HCT116 (cell line): ENCODE data around the gene MED28. TPM values are rescaled to one million over a fixed set of nuclear protein-coding genes. Genes with fewer than 3 reads are reported as not detected.

Experiments
- ATAC-seq: fragments of 200-7000 bp; cut with Tn5 transposase; 2 replicates; pipeline ENCODE4 v1.9.1; 2020; ENCODE audit warnings: mild to moderate bottlenecking, moderate library complexity
- BruUV-seq: library from RNA; stranded (reverse); fragments of 400-500 nt; replicated peaks from 2 replicates; lab custom pipeline; 2021; lab: Mats Ljungman, UMichigan
- CTCF ChIA-PET: fragments of 300-600 bp; sonication (Branson Sonifier 250); formaldehyde crosslinking; loops from one replicate; lab custom pipeline; 2021; ENCODE audit warnings: antibody characterized with exemption; lab: Charles Lee
- POLR2A ChIA-PET: fragments of 300-600, 350-600 bp; sonication (Branson Sonifier 250); formaldehyde crosslinking; loops from one replicate; lab custom pipeline; 2021; ENCODE audit warnings: antibody characterized with exemption; lab: Charles Lee
- RAD21 ChIA-PET, 2 experiments: fragments of 300-600 bp; sonication (Branson Sonifier 250); formaldehyde crosslinking; loops; one replicate each; lab custom pipeline; 2023; ENCODE audit warnings: low total read pairs in 2 of 2; ENCODE audit not compliant: uncharacterized antibody in 2 of 2, unreplicated experiment in 2 of 2, low non-redundant PET in 1 of 2; lab: Charles Lee
- DNase-seq: peaks from one replicate; pipeline ENCODE4 v3.0.0-alpha.2; 2010; ENCODE audit warnings: low read depth, low spot score
- H2AFZ ChIP-seq: fragments of 200-600 bp; shearing (Covaris generic), sonication (generic); 2 replicates; pipeline ENCODE4 v1.6.1; 2017; ENCODE audit warnings: low read depth, mixed run types, mixed read lengths, antibody characterized with exemption, low read length; ENCODE audit not compliant: poor library complexity, severe bottlenecking
- H3K27ac ChIP-seq: 2 replicates; pipeline ENCODE4 v1.5.1; 2012; ENCODE audit warnings: low read depth, low read length
- H3K27me3 ChIP-seq: fragments of 200-600 bp; sonication (generic); 2 replicates; pipeline ENCODE4 v1.6.1; 2016; ENCODE audit warnings: mixed run types, low read length, mixed read lengths; ENCODE audit not compliant: insufficient read depth
- H3K36me3 ChIP-seq, 2 experiments: fragments of 200-500 bp in 1 of 2; fragments of 200-600 bp in 1 of 2; sonication (Bioruptor generic) in 1 of 2; sonication (generic) in 1 of 2; 2 replicates each; pipeline versions ENCODE4 v1.5.1 to v1.6.1; 2014 to 2016; ENCODE audit warnings: low read length in 2 of 2, inconsistent platforms in 1 of 2, mixed read lengths in 1 of 2, mixed run types in 1 of 2; ENCODE audit not compliant: insufficient read depth in 2 of 2, control insufficient read depth in 1 of 2
- H3K4me1 ChIP-seq, 2 experiments: fragments of 200-600 bp in 1 of 2; sonication (generic) in 1 of 2; 2 replicates each; pipeline versions ENCODE4 v1.5.1 to v1.6.1; 2012 to 2017; ENCODE audit warnings: low read length in 2 of 2, inconsistent platforms in 1 of 2, mild to moderate bottlenecking in 1 of 2, mixed read lengths in 1 of 2, mixed run types in 1 of 2, moderate library complexity in 1 of 2; ENCODE audit not compliant: insufficient read depth in 2 of 2, control insufficient read depth in 1 of 2
- H3K4me2 ChIP-seq: fragments of 200-600 bp; sonication (generic); 2 replicates; pipeline ENCODE4 v1.6.1; 2017; ENCODE audit warnings: mixed run types, low read length, mixed read lengths
- H3K4me3 ChIP-seq, 2 experiments: fragments of 200-600 bp in 1 of 2; sonication (generic) in 1 of 2; replicated peaks in 1 of 2; 2 replicates each; pipeline ENCODE4 v1.5.1; 2011 to 2016; ENCODE audit warnings: low read length in 2 of 2, control low read depth in 1 of 2, low read depth in 1 of 2, mild to moderate bottlenecking in 1 of 2, mixed read lengths in 1 of 2, mixed run types in 1 of 2
- H3K79me2 ChIP-seq: fragments of 200-600 bp; sonication (generic); 2 replicates; pipeline ENCODE4 v1.6.1; 2017; ENCODE audit warnings: mild to moderate bottlenecking, mixed run types, low read length, moderate library complexity, mixed read lengths; ENCODE audit not compliant: insufficient read depth
- H3K9ac ChIP-seq: fragments of 200-600 bp; sonication (generic); 2 replicates; pipeline ENCODE4 v1.6.1; 2016; ENCODE audit warnings: low read length, mixed read lengths
- H3K9me2 ChIP-seq: fragments of 200-600 bp; sonication (generic), shearing (Covaris generic); 2 replicates; pipeline ENCODE4 v1.6.1; 2017; ENCODE audit warnings: mixed run types, mild to moderate bottlenecking, moderate library complexity; ENCODE audit not compliant: insufficient read depth
- H3K9me3 ChIP-seq, 2 experiments: fragments of 200-500 bp in 1 of 2; fragments of 200-600 bp in 1 of 2; sonication (Bioruptor generic) in 1 of 2; sonication (generic) in 1 of 2; 2 replicates each; pipeline ENCODE4 v1.6.1; 2014 to 2017; ENCODE audit warnings: low read length in 2 of 2, mixed read lengths in 2 of 2, inconsistent platforms in 1 of 2, low read depth in 1 of 2, mild to moderate bottlenecking in 1 of 2, mixed run types in 1 of 2, moderate library complexity in 1 of 2; ENCODE audit not compliant: control insufficient read depth in 1 of 2, insufficient read depth in 1 of 2
- H4K20me1 ChIP-seq: fragments of 200-600 bp; sonication (generic), shearing (Covaris generic); 2 replicates; pipeline ENCODE4 v1.6.1; 2017; ENCODE audit warnings: mixed run types, mild to moderate bottlenecking, moderate library complexity; ENCODE audit not compliant: insufficient read depth
- CBX3 ChIP-seq: IDR thresholded peaks from 2 replicates; pipeline ENCODE4 v1.6.1; 2012; ENCODE audit warnings: low read depth
- CEBPB ChIP-seq: IDR thresholded peaks from 2 replicates; pipeline ENCODE4 v1.6.1; 2012; ENCODE audit warnings: low read depth
- EGR1 ChIP-seq: IDR thresholded peaks from 2 replicates; pipeline ENCODE4 v1.6.1; 2012; ENCODE audit warnings: low read depth
- ELF1 ChIP-seq: IDR thresholded peaks from 2 replicates; pipeline ENCODE4 v1.6.1; 2012; ENCODE audit warnings: low read depth, borderline replicate concordance
- EZH2phosphoT487 ChIP-seq: fragments of 200-600 bp; IDR thresholded peaks from 2 replicates; pipeline ENCODE4 v1.6.1; 2018; ENCODE audit warnings: antibody characterized with exemption, borderline replicate concordance
- POLR2A ChIP-seq: IDR thresholded peaks from 2 replicates; pipeline ENCODE4 v1.7.0; 2011; ENCODE audit warnings: borderline replicate concordance; ENCODE audit not compliant: insufficient read depth, insufficient read length; ENCODE audit errors: extremely low read depth
- POLR2AphosphoS5 ChIP-seq: IDR thresholded peaks from 2 replicates; pipeline ENCODE4 v1.6.1; 2011; ENCODE audit warnings: mild to moderate bottlenecking, low read depth, low read length, moderate library complexity
- RAD21 ChIP-seq: IDR thresholded peaks from 2 replicates; pipeline ENCODE4 v1.6.1; 2012; ENCODE audit warnings: low read depth, mild to moderate bottlenecking
- SRF ChIP-seq: IDR thresholded peaks from 2 replicates; pipeline ENCODE4 v1.6.1; 2012; ENCODE audit warnings: low read depth
- TCF7L2 ChIP-seq: IDR thresholded peaks from 2 replicates; pipeline ENCODE4 v1.7.0; 2011; ENCODE audit warnings: borderline replicate concordance, inconsistent platforms; ENCODE audit not compliant: insufficient read depth, insufficient read length; ENCODE audit errors: extremely low read depth
- ZFX ChIP-seq: fragments of 450-650 bp; IDR thresholded peaks from 2 replicates; pipeline ENCODE4 v1.6.1; 2017
- ZNF274 ChIP-seq: fragments of 200-500 bp; sonication (Bioruptor generic); IDR thresholded peaks from 2 replicates; pipeline ENCODE4 v1.6.1; 2014; ENCODE audit warnings: mild to moderate bottlenecking, low read depth, low read length, inconsistent platforms
- intact Hi-C: fragments of 100-400 bp; cut with micrococcal nuclease; formaldehyde crosslinking; loops from 2 replicates; pipeline ENCODE4 v1.10.0; 2022
- total RNA-seq: library from RNA; stranded (reverse); gene quantifications from one replicate; pipeline ENCODE4 v1.2.1, GENCODE V29; 2021; ENCODE audit not compliant: unreplicated experiment
- TF ChIP-seq, protein P1 (sequence below): IDR thresholded peaks from 2 replicates; pipeline ENCODE4 v1.6.1; 2012

MED28 gene
- total RNA-seq, 1 experiment from 2014 or later = 48.8 TPM

DNA sequence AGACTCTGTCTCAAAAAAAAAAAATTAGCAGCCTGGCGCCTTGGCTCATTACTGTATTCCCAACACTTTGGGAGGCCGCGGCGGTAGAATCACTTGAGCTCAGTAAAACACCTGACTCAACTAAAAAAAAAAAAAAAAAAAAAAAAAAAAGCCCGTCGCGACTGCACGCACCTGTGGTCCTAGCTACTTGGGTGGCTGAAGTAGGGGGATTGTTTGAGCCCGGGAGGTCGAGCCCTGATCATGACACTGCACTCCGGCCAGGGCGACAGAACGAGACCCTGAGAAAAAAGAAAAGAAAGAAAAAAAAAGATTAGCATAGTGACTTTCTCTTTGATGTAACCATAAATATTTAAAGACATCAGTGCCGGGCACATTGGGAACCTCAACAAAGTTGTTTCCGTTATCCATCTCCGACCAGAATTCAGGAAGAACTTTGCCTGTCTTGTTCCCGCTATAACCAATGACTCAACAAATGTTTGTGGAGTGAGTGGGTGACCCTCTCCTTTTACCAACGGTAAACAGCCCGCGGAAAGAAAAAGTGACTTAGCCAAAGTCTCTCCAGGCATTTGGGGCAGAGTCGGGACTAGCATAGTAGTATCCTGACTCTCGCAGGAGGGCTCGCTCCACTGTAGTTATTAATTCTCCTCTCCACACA is 553 bp upstream of the MED28 start:
- CTCF ChIA-PET = no interaction called here
- H3K27ac ChIP-seq = peak overlapping the region; percentile 48; the same call in 1 of the 2 replicates
- H3K4me1 ChIP-seq = peaks cover 5 to 12% of the 10 kb centered on the region in 2 experiments; a peak in 3 of 4 replicates
- H3K4me3 ChIP-seq = peak overlapping the region; percentile 89 to 91
- H3K4me2 ChIP-seq = peak overlapping the region; percentile 89
- intact Hi-C loops = loop anchor here (2.0 kb wide), 1 partner anchor 37 kb away; the partner anchor contains the start of gene LAP3
- H3K36me3 ChIP-seq = peaks cover 6 to 9% of the 10 kb centered on the region in 2 experiments; a peak in 3 of 4 replicates
- H4K20me1 ChIP-seq = no peaks in the 10 kb centered on the region
- H3K9ac ChIP-seq = peak overlapping the region; percentile 81
- H3K27me3 ChIP-seq = no peaks in the 10 kb centered on the region
- no peaks in the 10 kb centered on the region for H3K9me2 ChIP-seq
- H3K9me3 ChIP-seq = no peaks in the 10 kb centered on the region
- POLR2A ChIA-PET = interaction anchor here (0.6 to 0.7 kb wide), 2 partner anchors 29 to 43 kb away, joined by 4 read pairs; no protein-coding TSS in a partner anchor
- peak overlapping the region; percentile 95 for H2AFZ ChIP-seq
- no peak for DNase-seq
- TSS peak; percentile 95 for BruUV-seq
- TF ChIP-seq ZNF274 (no peak), RAD21 (no peak), EZH2phosphoT487 (no peak), SRF (no peak), POLR2AphosphoS5 (no peak)
- RAD21 ChIA-PET = interaction anchor here in 1 of 2 experiments (0.6 kb wide), 1 partner anchor 71 kb away, joined by 3 read pairs; no protein-coding TSS in a partner anchor
- peak; percentile 73 for ATAC-seq
- H3K79me2 ChIP-seq = peaks cover 46% of the 10 kb centered on the region

DNA sequence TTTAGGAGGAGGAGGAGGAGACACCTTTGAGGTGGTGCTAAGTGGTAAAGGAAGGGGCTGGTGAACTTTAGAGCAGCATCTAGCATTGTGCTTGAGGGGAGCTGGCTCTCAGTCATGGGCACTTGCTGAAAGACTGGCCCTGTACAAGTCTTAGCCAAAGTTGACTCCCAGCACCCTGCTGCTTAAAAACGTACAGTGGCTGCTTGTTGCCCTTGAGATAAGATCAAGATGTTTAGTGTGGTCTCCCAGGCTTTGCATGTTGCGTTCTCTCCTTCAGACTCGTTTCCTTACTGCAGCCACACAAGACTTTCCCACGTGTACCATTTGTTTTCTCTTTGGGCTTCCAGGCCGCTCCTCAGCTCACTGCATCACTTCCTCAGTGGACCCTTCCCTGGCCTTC is 1.8 kb downstream of the MED28 start:
- RAD21 ChIA-PET = no interaction called here

More for the DNA sequence above, 1.8 kb downstream of the MED28 start:
- Histone ChIP-seq H3K79me2 (peaks cover 67% of the 10 kb centered on the region), H3K4me2 (peak overlapping the region; percentile 89; the same call in 1 of the 2 replicates), H3K27ac (no peak overlapping the region), H3K27me3 (no peaks in the 10 kb centered on the region), H2AFZ (no peak overlapping the region), H3K36me3 (peaks cover 16 to 25% of the 10 kb centered on the region in 2 experiments; a peak in 3 of 4 replicates), H3K9me2 (no peaks in the 10 kb centered on the region), H4K20me1 (no peaks in the 10 kb centered on the region), H3K9ac (no peak overlapping the region), H3K9me3 (no peaks in the 10 kb centered on the region), H3K4me3 (no peak overlapping the region), H3K4me1 (peaks cover 5 to 12% of the 10 kb centered on the region in 2 experiments; a peak in 3 of 4 replicates)
- DNase-seq (no peak), ATAC-seq (no peak)
- TF ChIP-seq, protein P1, sequence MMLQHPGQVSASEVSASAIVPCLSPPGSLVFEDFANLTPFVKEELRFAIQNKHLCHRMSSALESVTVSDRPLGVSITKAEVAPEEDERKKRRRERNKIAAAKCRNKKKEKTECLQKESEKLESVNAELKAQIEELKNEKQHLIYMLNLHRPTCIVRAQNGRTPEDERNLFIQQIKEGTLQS = no peak
- TF ChIP-seq RAD21 (no peak), ELF1 (no peak), CBX3 (no peak), EGR1 (no peak), TCF7L2 (no peak), POLR2A (no peak), ZNF274 (no peak), ZFX (no peak), CEBPB (no peak)
- BruUV-seq = TSS peak; percentile 31
- intact Hi-C loops = no loop called here
- ChIA-PET POLR2A (no interaction called here), CTCF (no interaction called here)
